ENCODE results near the gene CYB5R3. TPM values are rescaled to one million over a fixed set of nuclear protein-coding genes. Genes with fewer than 3 reads are reported as not detected.
"Not testable (repeated sequence)": the region's sequence is repeated elsewhere in the genome, so short reads cannot be mapped to it uniquely, and the experiment has no call there.

Gene CYB5R3
- total RNA-seq, 6 experiments from 2014 or later, result 315 to 413 (median 347) TPM

DNA sequence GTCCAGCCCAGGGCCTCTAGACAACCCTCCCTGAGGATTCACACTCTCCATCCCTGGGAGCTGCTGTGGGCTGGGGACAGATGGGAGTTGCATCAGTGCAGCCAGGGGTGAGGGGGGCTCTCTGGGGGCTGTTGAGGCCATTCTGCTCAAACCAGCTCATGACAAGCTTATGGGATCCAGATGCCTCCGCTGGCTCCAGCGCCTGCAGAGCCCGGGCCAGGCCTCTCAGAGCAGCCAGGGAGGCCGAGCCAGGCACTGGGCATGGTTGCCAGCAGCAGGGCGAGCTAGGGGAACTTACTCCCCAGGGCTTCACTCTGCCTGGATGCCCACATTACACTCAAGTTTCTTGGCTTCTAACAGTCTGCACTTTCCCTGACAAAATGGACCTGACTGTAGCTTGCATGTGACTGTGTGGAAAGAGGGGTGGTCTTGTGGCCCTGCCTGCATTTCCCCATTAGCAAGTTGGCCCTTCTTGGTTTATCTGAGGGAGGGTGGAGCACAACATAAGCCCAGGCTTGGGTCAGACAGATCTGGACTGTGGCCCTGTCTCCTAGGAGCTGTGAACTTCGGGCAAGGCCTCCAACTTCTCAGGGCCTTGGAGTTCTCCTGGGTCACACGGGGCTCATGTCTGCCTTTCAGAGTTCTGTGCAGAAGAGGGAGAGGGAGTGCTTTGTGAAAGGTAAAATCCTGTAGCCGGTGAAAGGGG is 34.5 kb upstream of the CYB5R3 start:
- H3K27ac Mint-ChIP-seq, result 0 out of 2 replicates have a peak overlapping the region, but pooled peaks have one; percentile 4
- no peak overlapping the region for H3K4me3 Mint-ChIP-seq
- no peak for DNase-seq
- peaks cover 2% of the 10 kb centered on the region; the same call in 1 of the 2 replicates for H3K27me3 Mint-ChIP-seq (ENCODE audit: insufficient read depth)
- H3K4me1 Mint-ChIP-seq (ENCODE audit: low read depth), result peaks cover 63% of the 10 kb centered on the region
- H3K9me3 Mint-ChIP-seq, result no peaks in the 10 kb centered on the region; the same call in none of the 2 replicates
- H3K36me3 Mint-ChIP-seq (ENCODE audit: low read depth), result peaks cover 8% of the 10 kb centered on the region; the same call in 1 of the 2 replicates
- TF ChIP-seq, protein P1, sequence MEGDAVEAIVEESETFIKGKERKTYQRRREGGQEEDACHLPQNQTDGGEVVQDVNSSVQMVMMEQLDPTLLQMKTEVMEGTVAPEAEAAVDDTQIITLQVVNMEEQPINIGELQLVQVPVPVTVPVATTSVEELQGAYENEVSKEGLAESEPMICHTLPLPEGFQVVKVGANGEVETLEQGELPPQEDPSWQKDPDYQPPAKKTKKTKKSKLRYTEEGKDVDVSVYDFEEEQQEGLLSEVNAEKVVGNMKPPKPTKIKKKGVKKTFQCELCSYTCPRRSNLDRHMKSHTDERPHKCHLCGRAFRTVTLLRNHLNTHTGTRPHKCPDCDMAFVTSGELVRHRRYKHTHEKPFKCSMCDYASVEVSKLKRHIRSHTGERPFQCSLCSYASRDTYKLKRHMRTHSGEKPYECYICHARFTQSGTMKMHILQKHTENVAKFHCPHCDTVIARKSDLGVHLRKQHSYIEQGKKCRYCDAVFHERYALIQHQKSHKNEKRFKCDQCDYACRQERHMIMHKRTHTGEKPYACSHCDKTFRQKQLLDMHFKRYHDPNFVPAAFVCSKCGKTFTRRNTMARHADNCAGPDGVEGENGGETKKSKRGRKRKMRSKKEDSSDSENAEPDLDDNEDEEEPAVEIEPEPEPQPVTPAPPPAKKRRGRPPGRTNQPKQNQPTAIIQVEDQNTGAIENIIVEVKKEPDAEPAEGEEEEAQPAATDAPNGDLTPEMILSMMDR (IDR thresholded peaks at IDR 0.05), result no peak

DNA sequence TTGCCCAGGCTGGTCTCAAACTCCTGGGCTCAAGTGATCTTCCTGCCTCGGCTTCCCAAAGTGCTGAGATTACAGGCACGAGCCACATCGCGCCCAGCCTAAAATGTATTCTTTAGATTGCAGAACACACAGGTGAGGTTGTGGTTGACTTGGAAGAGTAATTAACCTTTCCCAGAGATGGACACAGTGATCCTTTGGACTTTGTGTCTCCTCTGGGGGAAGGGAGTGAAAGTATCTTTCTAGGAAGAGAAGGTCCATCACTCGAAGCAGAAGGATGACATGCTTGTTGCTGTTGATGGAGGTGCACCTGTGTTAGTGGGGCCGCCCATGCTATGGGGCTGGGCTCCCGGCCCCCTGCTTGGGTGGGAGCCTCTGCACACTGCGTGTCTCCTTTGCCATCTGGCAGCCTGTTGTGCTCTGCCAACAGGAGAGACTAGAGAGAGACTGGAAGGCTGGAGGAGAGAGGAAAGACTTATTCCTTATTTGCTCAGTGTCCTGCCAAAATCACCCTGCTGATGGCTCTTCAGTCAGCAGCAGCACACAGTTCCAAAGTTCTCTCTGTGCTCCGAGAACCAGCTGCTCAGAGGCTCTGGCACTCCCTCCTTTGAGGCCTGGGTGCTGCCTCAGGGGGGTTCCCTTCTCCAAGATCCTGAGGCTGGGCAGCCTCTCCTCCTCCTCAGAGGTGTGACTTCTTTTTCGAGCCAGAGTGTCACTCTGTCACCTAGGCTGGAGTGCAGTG is 33.1 kb upstream of the CYB5R3 start:
- no peak for DNase-seq
- peaks cover 50% of the 10 kb centered on the region for H3K4me1 Mint-ChIP-seq (ENCODE audit: low read depth)
- peaks cover 7% of the 10 kb centered on the region for H3K9me3 Mint-ChIP-seq
- TF ChIP-seq, protein P1 (IDR thresholded peaks at IDR 0.05), result no peak
- peak overlapping the region; percentile 52 for H3K27ac Mint-ChIP-seq
- peaks cover 2% of the 10 kb centered on the region; the same call in 1 of the 2 replicates for H3K27me3 Mint-ChIP-seq (ENCODE audit: insufficient read depth)
- no peak overlapping the region for H3K4me3 Mint-ChIP-seq
- peaks cover 15% of the 10 kb centered on the region; the same call in 1 of the 2 replicates for H3K36me3 Mint-ChIP-seq (ENCODE audit: low read depth)

DNA sequence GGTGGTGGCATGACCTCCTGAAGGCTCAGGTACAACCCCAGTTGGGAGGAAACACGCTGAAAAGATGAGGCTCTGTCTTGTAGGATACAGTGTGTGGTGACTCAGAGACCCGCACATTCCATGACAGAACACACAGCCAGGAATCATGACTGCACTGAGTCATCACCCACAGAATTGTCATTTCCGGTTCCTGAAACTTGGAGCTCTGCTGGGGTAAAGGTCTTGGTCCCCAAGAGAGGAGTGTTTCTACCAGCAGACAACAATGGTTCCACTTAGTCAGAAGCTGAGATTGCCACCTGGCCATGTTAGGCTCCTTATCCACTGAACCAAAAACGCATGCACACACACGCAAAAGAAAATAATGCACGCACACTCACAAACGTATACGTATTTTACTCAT is 31.5 kb upstream of the CYB5R3 start:
- H3K27me3 Mint-ChIP-seq (ENCODE audit: insufficient read depth), result peaks cover 2% of the 10 kb centered on the region; the same call in 1 of the 2 replicates
- peaks cover 15% of the 10 kb centered on the region; the same call in 1 of the 2 replicates for H3K36me3 Mint-ChIP-seq (ENCODE audit: low read depth)
- peaks cover 7% of the 10 kb centered on the region for H3K9me3 Mint-ChIP-seq
- H3K4me1 Mint-ChIP-seq (ENCODE audit: low read depth), result peaks cover 50% of the 10 kb centered on the region
- peak overlapping the region; percentile 51 for H3K4me3 Mint-ChIP-seq
- TF ChIP-seq, protein P1 (IDR thresholded peaks at IDR 0.05), result no peak
- DNase-seq, result peak; percentile 89
- H3K27ac Mint-ChIP-seq, result peak overlapping the region; percentile 96

DNA sequence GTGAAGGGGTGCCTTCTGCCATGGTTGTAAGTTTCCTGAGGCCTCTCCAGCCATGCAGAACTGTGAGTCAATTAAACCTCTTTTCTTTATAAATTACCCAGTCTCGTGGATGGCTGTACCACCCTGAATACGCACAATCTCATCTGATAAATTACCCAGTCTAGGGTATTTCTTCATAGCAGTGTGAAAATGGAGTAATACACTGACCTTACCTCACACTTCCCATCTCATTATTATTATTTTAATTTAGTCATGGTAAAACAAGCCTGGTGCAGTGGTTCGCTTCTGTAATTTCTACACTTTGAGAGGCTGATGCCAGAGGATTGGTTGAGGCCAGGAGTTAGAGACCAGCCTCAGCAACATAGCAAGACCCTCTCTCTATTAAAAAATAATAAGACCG is 30.5 kb upstream of the CYB5R3 start:
- TF ChIP-seq, protein P1 (IDR thresholded peaks at IDR 0.05), result no peak
- H3K4me1 Mint-ChIP-seq (ENCODE audit: low read depth), result peaks cover 50% of the 10 kb centered on the region
- peak overlapping the region; percentile 96; the same call in 1 of the 2 replicates for H3K27ac Mint-ChIP-seq
- peaks cover 15% of the 10 kb centered on the region; the same call in 1 of the 2 replicates for H3K36me3 Mint-ChIP-seq (ENCODE audit: low read depth)
- peaks cover 2% of the 10 kb centered on the region; the same call in 1 of the 2 replicates for H3K27me3 Mint-ChIP-seq (ENCODE audit: insufficient read depth)
- peaks cover 7% of the 10 kb centered on the region for H3K9me3 Mint-ChIP-seq
- no peak overlapping the region for H3K4me3 Mint-ChIP-seq
- DNase-seq, result no peak

DNA sequence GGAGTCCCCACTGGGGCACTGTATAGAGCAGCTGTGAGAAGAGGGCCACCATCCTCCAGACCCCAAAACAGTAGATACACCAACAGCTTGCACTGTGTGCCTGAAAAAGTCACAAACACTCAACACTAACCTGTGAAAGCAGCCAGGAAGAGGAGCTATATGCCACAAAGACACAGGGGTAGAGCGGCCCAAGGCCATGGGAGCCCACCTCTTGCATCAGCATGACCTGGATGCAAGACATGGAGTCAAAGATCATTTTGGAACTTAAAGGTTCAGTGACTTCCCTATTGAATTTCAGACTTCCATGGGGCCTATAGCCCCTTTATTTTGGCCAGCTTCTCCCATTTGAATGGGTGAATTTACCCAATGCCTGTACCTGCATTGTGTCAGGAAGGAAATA is 29.7 kb upstream of the CYB5R3 start:
- Mint-ChIP-seq H3K27me3 (ENCODE audit: insufficient read depth) (peaks cover 2% of the 10 kb centered on the region; the same call in 1 of the 2 replicates), H3K4me3 (no peak overlapping the region), H3K4me1 (ENCODE audit: low read depth) (peaks cover 47% of the 10 kb centered on the region), H3K27ac (no peak overlapping the region), H3K9me3 (peaks cover 7% of the 10 kb centered on the region), H3K36me3 (ENCODE audit: low read depth) (peaks cover 15% of the 10 kb centered on the region; the same call in 1 of the 2 replicates)
- TF ChIP-seq, protein P1 (IDR thresholded peaks at IDR 0.05), result no peak
- no peak for DNase-seq

DNA sequence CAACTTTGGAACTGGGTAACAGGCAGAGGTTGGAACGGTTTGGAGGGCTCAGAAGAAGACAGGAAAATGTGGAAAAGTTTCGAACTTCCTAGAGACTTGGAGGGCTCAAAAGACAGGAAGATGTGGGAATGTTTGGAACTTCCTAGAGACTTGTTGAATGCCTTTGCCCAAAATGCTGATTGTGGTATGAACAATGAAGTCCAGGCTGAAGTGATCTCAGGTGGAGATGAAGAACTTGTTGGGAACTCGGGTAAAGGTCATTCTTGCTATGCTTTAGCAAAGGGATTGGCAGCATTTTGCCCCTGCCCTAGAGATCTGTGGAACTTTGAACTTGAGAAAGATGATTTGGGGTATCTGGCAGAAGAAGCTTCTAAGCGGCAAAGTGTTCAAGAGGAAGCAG is 28.7 kb upstream of the CYB5R3 start:
- peaks cover 15% of the 10 kb centered on the region; the same call in 1 of the 2 replicates for H3K36me3 Mint-ChIP-seq (ENCODE audit: low read depth)
- DNase-seq; H3K4me3 Mint-ChIP-seq; H3K27me3 Mint-ChIP-seq (ENCODE audit: insufficient read depth); H3K27ac Mint-ChIP-seq; H3K9me3 Mint-ChIP-seq: not testable (repeated sequence)
- H3K4me1 Mint-ChIP-seq (ENCODE audit: low read depth), result peaks cover 39% of the 10 kb centered on the region

All from HFFc6 (cell line).